Liver (tissue), 3 donors: ENCODE data around the gene ERO1B.

Source experiments
- ATF3 ChIP-seq: IDR thresholded peaks from 2 replicates; pipeline ENCODE4 v1.6.1; 2016; ENCODE audit warnings: antibody characterized with exemption
- CTCF ChIP-seq: fragments of 150-350 bp; IDR thresholded peaks from 2 replicates; pipeline ENCODE4 v1.5.1; 2017; ENCODE audit warnings: improper control_type of control experiment, low read depth, low read length; ENCODE audit not compliant: missing input control
- EGR1 ChIP-seq, 2 donors: IDR thresholded peaks; 2 replicates each; pipeline ENCODE4 v1.6.1; 2016 to 2018; ENCODE audit warnings: antibody characterized with exemption in 2 of 2, low read depth in 2 of 2
- FOXA1 ChIP-seq: IDR thresholded peaks from 2 replicates; pipeline ENCODE4 v1.6.1; 2016; ENCODE audit warnings: antibody characterized with exemption
- GABPA ChIP-seq, 2 donors: IDR thresholded peaks in 1 of 2; conservative IDR thresholded peaks in 1 of 2; 2 replicates each; pipeline ENCODE4 v1.6.1; 2016; ENCODE audit warnings: antibody characterized with exemption in 2 of 2, mild to moderate bottlenecking in 1 of 2, moderate library complexity in 1 of 2
- JUND ChIP-seq, 2 donors: IDR thresholded peaks; 2 replicates each; pipeline ENCODE4 v1.6.1; 2016; ENCODE audit warnings: antibody characterized with exemption in 2 of 2
- MAX ChIP-seq: IDR thresholded peaks from 2 replicates; pipeline ENCODE4 v1.6.1; 2016; ENCODE audit warnings: antibody characterized with exemption
- NR2F2 ChIP-seq: IDR thresholded peaks from 2 replicates; pipeline ENCODE4 v1.6.1; 2016; ENCODE audit warnings: antibody characterized with exemption
- REST ChIP-seq: IDR thresholded peaks from 2 replicates; pipeline ENCODE4 v1.6.1; 2016; ENCODE audit warnings: antibody characterized with exemption, mild to moderate bottlenecking
- TAF1 ChIP-seq: conservative IDR thresholded peaks from 2 replicates; pipeline ENCODE4 v1.6.1; 2016; ENCODE audit warnings: antibody characterized with exemption, mild to moderate bottlenecking
- YY1 ChIP-seq: IDR thresholded peaks from 2 replicates; pipeline ENCODE4 v1.6.1; 2016; ENCODE audit warnings: antibody characterized with exemption, mild to moderate bottlenecking
- donor health status: healthy.
- donor health status: healthy.

GRCh38 chr1:236253918-236254637, 27.7 kb downstream of the ERO1B start:
- TF ChIP-seq CTCF (no peak), YY1 (no peak), FOXA1 (no peak), TAF1 (no peak), JUND (IDR thresholded peaks at IDR 0.05) (no peak), ATF3 (no peak), GABPA (IDR thresholded peaks at IDR 0.05 in 1 of 2, conservative IDR thresholded peaks at IDR 0.05 in 1 of 2) (no peak), REST (no peak), NR2F2 (no peak), MAX (no peak), EGR1 (IDR thresholded peaks at IDR 0.05; ENCODE audit: low read depth in 2 of 2) (no peak)
